Rectal smooth muscle tissue (tissue), 1 donor: ENCODE data around the gene ZFYVE21.

Experiments used
- H3K27ac ChIP-seq: one replicate; pipeline ENCODE4 v1.7.0; 2013; ENCODE audit warnings: low read depth, low read length, inconsistent platforms
- H3K27me3 ChIP-seq: one replicate; pipeline ENCODE4 v1.7.0; 2013; ENCODE audit warnings: low read length; ENCODE audit not compliant: control insufficient read depth, insufficient read depth
- H3K36me3 ChIP-seq: one replicate; pipeline ENCODE4 v1.7.0; 2013; ENCODE audit warnings: low read length; ENCODE audit not compliant: control insufficient read depth, insufficient read depth
- H3K4me1 ChIP-seq: one replicate; pipeline ENCODE4 v1.7.0; 2013; ENCODE audit warnings: low read length; ENCODE audit not compliant: control insufficient read depth, insufficient read depth
- H3K4me3 ChIP-seq: one replicate; pipeline ENCODE4 v1.7.0; 2013; ENCODE audit warnings: low read length
- H3K9ac ChIP-seq: one replicate; pipeline ENCODE4 v1.7.0; 2013; ENCODE audit warnings: low read length

The ZFYVE21 gene

DNA sequence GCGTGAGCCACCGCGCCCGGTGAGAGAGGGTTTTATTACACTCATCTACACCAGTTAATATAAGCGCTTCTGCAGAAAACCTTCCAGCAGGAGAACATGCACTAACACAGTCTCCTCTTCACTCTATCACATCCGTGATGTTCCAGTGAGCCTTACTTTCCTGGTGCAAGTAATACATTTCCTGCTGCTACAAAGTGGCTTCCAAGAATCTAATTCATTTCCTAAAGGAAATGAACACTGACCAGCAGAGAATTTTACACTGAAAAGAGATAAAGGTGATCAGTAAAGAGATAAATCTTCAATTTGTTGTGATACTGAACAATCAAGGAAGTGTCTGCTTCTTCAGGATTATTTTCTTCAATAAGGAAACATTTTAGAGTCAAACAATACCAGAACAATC lies 39.5 kb downstream of the ZFYVE21 start:
- H3K36me3 ChIP-seq, result no peaks in the 10 kb centered on the region
- no peaks in the 10 kb centered on the region for H3K27me3 ChIP-seq
- H3K4me1 ChIP-seq, result no peaks in the 10 kb centered on the region
- H3K4me3 ChIP-seq, result no peak overlapping the region
- no peak overlapping the region for H3K9ac ChIP-seq
- no peak overlapping the region for H3K27ac ChIP-seq

DNA sequence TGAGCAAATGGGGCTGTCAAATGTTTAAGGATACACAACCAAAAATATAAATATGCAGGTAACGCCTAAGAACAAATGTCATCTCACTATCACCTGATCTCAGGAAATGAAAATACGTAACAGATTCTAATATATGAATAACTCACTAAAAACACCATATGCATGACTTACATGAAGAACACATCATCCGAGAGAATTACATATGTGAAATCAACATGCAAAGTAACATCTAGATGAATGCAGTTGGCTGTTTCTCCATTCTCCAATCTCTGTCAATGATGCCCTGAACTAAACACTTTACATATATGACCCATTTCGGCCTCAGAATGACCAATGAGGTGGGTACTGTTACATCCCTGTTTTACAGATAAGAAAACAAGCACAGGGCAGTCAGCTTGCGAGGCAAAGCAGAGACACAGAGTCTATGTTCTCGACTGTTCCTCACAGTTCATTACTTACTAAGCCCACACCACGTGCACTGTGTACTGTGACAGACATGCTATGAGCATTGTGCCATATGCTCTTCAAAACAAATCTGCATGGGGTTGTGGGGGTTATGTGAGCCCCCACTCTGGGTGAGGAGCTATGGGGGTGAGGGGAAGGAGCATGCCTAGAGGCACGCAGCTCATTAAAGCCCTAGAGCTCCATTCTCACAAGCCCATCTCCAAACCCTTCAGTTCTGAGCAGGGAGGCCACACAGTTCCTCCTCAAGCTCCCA lies 42.6 kb downstream of the ZFYVE21 start:
- no peaks in the 10 kb centered on the region for H3K36me3 ChIP-seq
- no peak overlapping the region for H3K4me3 ChIP-seq
- H3K4me1 ChIP-seq, result no peaks in the 10 kb centered on the region
- no peak overlapping the region for H3K27ac ChIP-seq
- H3K27me3 ChIP-seq, result no peaks in the 10 kb centered on the region
- no peak overlapping the region for H3K9ac ChIP-seq

DNA sequence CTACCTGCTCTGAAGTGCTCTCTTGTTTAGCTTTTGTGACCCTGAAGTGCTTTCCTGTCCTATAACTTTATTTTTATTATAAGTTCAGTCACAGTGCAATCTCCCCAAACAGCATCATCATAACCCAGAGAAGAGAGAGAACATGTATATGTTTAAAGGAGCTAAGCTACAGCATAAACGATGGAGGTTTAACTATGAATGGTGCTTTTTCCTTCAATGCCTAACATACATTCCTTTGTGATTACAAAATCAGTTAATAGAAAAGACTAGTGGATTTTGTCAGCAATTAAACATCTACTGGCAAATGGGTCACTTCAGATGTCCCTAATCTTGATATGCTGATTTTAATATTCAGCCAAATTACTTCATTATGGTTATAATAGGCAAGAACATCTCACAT lies 46.4 kb downstream of the ZFYVE21 start:
- Histone ChIP-seq H3K4me1 (no peaks in the 10 kb centered on the region), H3K4me3 (no peak overlapping the region), H3K9ac (no peak overlapping the region), H3K27ac (no peak overlapping the region), H3K27me3 (no peaks in the 10 kb centered on the region), H3K36me3 (no peaks in the 10 kb centered on the region)

DNA sequence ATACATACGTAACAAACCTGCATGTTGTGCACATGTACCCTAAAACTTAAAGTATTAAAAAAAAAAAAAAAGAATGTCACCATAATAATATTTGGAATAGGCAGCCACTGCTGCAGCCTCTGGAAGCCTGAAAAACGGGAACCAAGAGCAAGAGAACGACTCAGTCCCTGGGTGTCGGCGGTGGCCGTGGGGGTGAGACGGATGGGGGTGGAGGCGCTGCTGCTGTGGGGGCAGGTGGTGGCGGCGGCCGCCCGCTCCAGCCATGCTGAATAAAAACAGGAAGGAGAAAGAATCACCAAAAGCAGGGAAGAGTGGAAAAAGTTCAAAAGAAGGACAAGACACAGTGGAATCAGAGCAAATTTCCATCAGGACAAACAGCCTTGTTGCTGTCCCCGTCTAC lies 46.9 kb downstream of the ZFYVE21 start:
- Histone ChIP-seq H3K4me3 (no peak overlapping the region), H3K4me1 (no peaks in the 10 kb centered on the region), H3K9ac (no peak overlapping the region), H3K27ac (no peak overlapping the region), H3K36me3 (no peaks in the 10 kb centered on the region), H3K27me3 (no peaks in the 10 kb centered on the region)

DNA sequence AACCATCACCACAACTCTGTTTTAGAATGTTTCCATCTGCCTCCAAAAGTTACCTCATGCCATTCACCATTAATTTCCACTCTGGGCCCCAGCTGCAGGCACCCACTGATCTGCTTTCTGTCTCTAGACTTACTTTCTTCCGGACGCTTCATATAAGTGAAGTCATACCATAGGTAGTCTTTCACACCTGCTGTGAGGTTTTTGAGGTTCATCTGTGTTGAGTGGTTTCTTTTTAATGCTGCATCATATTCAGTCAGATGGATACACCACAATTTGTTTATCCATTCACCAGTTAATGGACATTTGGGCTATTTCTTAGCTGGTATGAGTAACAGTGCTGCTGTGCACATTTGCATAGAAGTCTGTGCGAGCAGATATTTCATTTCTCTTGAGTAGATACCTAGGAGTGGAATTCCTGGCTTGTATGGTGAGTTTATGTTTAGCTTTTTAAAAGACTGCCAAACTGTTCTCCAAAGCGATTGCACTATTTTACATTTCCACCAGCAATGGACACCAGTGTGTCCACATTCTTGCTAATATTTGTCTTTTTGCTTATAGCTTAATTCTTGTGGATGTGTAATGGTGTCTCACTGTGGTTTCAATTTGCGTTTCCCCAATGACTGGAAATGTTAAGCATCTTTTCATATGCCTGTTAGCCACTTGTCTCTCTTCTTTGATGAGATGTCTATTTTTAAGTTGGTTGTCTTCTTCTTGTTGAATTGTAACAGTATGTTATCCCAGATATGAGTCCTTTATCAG lies 48.3 kb downstream of the ZFYVE21 start:
- H3K27me3 ChIP-seq, result no peaks in the 10 kb centered on the region
- no peak overlapping the region for H3K9ac ChIP-seq
- H3K36me3 ChIP-seq, result no peaks in the 10 kb centered on the region
- H3K4me1 ChIP-seq, result no peaks in the 10 kb centered on the region
- no peak overlapping the region for H3K27ac ChIP-seq
- H3K4me3 ChIP-seq, result no peak overlapping the region

DNA sequence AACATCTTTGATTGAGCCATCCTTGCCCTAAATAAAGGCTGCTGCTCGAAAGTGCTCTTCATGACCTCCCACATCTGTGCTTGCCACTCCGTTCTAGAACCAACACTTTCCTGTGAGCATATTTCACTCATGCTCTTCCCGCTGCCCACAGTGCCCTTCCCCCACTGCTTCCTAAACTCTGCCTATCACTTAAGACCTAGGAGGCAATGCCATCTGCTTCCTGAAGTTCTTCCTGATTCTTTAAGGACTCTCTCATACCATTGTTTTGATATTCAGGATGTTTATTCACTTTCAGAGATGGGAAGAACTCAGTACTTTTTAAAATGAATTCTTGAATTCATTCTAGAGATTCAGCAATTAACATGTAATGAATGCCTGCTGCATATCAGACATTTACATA lies 49.9 kb downstream of the ZFYVE21 start:
- Histone ChIP-seq H3K36me3 (no peaks in the 10 kb centered on the region), H3K27ac (no peak overlapping the region), H3K9ac (no peak overlapping the region), H3K4me1 (no peaks in the 10 kb centered on the region), H3K4me3 (no peak overlapping the region), H3K27me3 (no peaks in the 10 kb centered on the region)

DNA sequence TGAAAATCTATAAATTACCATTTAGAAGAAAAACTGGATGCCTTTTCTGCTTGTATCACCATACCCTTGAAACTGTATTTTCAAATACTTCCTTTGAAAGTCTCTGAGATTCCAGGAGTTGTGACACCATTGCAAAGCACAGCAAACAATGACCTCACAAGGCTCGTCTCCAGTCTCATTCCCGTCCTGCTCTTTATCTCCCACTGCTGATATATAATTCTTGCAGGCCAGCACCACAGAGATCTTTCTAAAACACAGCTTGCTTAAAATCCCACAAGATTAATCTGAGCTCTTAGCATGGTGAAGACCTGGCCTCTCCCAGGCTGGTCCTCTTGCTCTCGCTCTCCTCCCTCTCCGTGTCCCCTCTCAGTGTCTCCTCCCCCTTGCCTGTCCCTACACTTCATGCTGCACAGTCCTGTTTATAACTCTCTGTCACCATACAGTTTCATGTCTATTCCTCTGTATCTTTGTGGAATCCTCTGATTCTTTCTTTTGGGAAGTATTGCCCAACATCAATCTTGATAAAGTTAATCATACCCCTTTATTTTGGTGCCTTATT lies 51.8 kb downstream of the ZFYVE21 start:
- Histone ChIP-seq H3K27ac (no peak overlapping the region), H3K9ac (no peak overlapping the region), H3K4me3 (no peak overlapping the region), H3K27me3 (no peaks in the 10 kb centered on the region), H3K4me1 (no peaks in the 10 kb centered on the region), H3K36me3 (no peaks in the 10 kb centered on the region)

DNA sequence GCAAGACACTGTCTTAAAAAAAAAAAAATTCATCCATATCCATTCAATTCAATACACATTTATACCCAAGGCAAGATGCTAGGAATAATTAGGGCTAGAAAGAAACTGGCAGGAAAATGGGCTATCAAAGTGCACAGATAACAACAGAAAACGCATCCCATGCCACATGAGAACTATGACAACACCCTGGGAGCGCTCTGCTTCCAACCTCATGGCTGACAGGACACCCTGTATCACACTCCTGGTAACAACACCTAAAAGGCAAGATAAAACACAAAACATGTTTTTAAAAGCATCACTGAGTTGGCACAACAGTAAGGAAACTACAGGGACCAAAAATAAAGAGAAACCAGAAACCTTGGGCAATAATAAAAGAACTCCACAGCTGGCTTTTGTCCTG lies 54.9 kb downstream of the ZFYVE21 start:
- no peaks in the 10 kb centered on the region for H3K27me3 ChIP-seq
- no peaks in the 10 kb centered on the region for H3K36me3 ChIP-seq
- H3K27ac ChIP-seq, result no peak overlapping the region
- H3K9ac ChIP-seq, result no peak overlapping the region
- H3K4me1 ChIP-seq, result no peaks in the 10 kb centered on the region
- no peak overlapping the region for H3K4me3 ChIP-seq

DNA sequence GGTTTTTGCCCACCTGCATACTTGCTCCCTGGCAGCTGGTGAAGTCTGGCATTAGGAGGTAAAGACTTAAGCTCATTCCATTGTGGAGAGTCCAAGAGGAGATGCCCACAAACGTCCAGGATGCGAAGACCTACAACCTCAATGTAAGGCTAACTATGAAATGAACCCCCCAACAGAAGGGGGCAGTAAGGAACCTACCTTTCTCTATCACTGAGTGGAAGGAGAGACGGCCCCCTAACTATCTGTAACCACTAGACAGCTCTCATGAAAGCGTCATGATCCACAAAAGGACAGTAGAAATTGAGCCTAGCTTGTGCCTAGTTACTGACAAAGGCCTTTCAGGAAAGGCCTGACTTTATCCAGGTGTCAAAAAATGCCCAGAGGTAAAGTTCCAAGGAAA lies 55.3 kb downstream of the ZFYVE21 start:
- no peaks in the 10 kb centered on the region for H3K36me3 ChIP-seq

DNA sequence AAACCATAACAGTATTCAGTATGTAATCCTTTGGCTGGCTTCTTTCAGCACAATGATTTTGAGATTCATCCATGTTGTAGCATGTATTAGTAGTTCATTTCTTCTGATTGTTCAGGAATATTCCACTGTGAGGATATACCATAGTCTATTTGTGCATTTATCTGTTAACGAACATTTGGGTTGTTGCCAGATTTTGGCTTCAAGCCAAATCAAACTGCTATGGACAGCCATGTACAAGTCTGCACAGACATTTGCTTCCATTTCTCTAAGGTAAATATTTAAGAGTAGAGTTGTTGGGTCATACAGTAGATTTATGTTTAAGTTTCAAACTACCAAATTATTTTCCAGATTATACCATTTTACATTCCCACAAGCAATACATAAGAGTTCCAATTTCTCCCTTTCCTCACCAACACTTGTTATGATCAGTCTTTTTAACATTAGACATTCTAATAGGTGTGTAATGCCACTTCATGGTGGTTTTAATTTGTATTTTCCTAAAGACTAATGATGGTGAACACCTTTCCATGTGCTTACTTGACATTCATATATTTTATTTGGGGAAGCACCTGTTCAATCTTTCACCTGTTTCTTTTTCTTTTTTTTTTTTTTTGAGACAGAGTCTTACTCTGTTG lies 56.6 kb downstream of the ZFYVE21 start:
- Histone ChIP-seq H3K4me3 (no peak overlapping the region), H3K36me3 (no peaks in the 10 kb centered on the region), H3K4me1 (no peaks in the 10 kb centered on the region), H3K9ac (no peak overlapping the region), H3K27me3 (no peaks in the 10 kb centered on the region), H3K27ac (no peak overlapping the region)

More for the DNA sequence above, 55.3 kb downstream of the ZFYVE21 start:
- H3K4me1 ChIP-seq, result no peaks in the 10 kb centered on the region
- H3K27ac ChIP-seq, result no peak overlapping the region
- no peak overlapping the region for H3K4me3 ChIP-seq
- no peaks in the 10 kb centered on the region for H3K27me3 ChIP-seq
- H3K9ac ChIP-seq, result no peak overlapping the region

DNA sequence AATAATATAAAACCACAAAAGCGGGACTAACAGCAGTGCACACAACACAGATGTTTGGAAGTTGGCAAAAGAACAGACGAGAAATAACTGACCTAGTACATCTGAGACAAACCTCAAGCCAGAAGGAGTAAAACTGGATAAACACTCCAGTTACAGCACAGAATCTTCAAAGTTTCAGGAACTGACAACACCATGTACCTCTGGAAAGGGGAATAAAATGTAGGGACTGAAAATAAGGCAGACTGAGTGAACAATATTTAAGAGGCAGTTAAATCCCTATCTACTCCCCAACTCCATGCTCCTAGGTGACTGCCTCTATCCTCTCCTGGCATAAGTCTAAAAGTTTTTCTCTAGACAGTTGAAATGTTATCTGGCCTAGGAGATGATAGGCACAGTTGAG lies 57.9 kb downstream of the ZFYVE21 start:
- Histone ChIP-seq H3K27ac (no peak overlapping the region), H3K4me1 (no peaks in the 10 kb centered on the region), H3K9ac (no peak overlapping the region), H3K36me3 (no peaks in the 10 kb centered on the region), H3K27me3 (no peaks in the 10 kb centered on the region), H3K4me3 (no peak overlapping the region)

DNA sequence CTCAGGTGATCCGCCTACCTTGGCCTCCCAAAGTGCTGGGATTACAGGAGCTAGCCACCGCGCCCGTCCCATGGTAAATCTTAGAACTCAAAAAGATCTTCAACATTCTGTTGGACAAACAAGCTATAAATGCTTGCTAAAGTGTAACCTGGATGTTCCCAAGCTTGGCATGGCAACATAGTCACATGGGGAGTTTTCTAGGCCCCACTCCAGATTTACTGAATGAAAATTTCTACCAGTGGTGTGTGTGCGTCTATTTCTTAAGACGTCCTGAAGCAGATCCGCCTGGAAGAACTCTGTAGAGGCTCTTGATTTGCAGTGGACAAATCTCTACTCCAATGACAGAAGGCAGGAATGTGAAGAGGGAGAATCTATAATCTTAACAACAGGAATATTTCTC lies 59.9 kb downstream of the ZFYVE21 start:
- no peaks in the 10 kb centered on the region for H3K4me1 ChIP-seq
- no peaks in the 10 kb centered on the region for H3K27me3 ChIP-seq
- no peak overlapping the region for H3K27ac ChIP-seq
- no peaks in the 10 kb centered on the region for H3K36me3 ChIP-seq
- H3K9ac ChIP-seq, result no peak overlapping the region
- no peak overlapping the region for H3K4me3 ChIP-seq
